PFSK-1 (cell line): ENCODE results near the gene OLFML1.

Experiments
- FOXP2 ChIP-seq: optimal IDR thresholded peaks from 2 replicates; pipeline ENCODE3; 2011; ENCODE audit warnings: borderline replicate concordance, control low read depth, inconsistent platforms; ENCODE audit not compliant: insufficient read depth; ENCODE audit errors: extremely low read length, extremely low read depth
- POLR2AphosphoS5 ChIP-seq: IDR thresholded peaks from 2 replicates; pipeline ENCODE4 v1.6.1; 2012; ENCODE audit warnings: low read depth, mild to moderate bottlenecking, control low read depth, low read length, moderate library complexity
- SIN3A ChIP-seq: IDR thresholded peaks from 2 replicates; pipeline ENCODE4 v1.6.1; 2012; ENCODE audit warnings: mild to moderate bottlenecking, low read length, moderate library complexity, borderline replicate concordance; ENCODE audit not compliant: insufficient read depth
- TAF1 ChIP-seq: IDR thresholded peaks from 2 replicates; pipeline ENCODE4 v1.6.1; 2012; ENCODE audit warnings: low read length, control low read depth, borderline replicate concordance; ENCODE audit not compliant: insufficient read depth
- TF ChIP-seq, protein P1 (sequence below), 2 experiments: IDR thresholded peaks; 2 replicates each; pipeline versions ENCODE4 v1.6.1 to v1.8.0; 2011 to 2012; ENCODE audit warnings: low read depth in 2 of 2, low read length in 2 of 2, control low read depth in 1 of 2, inconsistent platforms in 1 of 2, mild to moderate bottlenecking in 1 of 2, moderate library complexity in 1 of 2; ENCODE audit not compliant: insufficient read depth in 1 of 2

DNA sequence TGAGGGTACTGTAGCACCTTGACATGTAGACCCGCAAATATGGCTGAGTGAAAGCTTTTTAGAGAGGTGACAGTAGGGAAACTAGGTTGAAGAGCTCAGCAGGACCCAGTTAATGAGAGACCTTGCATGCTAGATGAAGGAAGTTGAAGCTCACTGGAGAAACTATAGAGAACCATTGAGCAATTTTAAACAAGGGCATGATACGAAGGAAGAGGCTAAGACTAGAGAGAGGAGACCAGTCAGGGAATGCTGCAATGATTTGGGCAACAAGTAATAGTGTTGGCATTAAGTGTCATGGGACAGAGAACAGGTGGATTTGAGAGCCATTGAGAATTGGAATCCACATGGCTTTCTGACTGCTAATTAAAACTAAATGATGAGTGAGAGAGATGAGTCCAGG is 4.1 kb downstream of the OLFML1 start:
- no peak for TF ChIP-seq POLR2AphosphoS5
- TF ChIP-seq, protein P1, sequence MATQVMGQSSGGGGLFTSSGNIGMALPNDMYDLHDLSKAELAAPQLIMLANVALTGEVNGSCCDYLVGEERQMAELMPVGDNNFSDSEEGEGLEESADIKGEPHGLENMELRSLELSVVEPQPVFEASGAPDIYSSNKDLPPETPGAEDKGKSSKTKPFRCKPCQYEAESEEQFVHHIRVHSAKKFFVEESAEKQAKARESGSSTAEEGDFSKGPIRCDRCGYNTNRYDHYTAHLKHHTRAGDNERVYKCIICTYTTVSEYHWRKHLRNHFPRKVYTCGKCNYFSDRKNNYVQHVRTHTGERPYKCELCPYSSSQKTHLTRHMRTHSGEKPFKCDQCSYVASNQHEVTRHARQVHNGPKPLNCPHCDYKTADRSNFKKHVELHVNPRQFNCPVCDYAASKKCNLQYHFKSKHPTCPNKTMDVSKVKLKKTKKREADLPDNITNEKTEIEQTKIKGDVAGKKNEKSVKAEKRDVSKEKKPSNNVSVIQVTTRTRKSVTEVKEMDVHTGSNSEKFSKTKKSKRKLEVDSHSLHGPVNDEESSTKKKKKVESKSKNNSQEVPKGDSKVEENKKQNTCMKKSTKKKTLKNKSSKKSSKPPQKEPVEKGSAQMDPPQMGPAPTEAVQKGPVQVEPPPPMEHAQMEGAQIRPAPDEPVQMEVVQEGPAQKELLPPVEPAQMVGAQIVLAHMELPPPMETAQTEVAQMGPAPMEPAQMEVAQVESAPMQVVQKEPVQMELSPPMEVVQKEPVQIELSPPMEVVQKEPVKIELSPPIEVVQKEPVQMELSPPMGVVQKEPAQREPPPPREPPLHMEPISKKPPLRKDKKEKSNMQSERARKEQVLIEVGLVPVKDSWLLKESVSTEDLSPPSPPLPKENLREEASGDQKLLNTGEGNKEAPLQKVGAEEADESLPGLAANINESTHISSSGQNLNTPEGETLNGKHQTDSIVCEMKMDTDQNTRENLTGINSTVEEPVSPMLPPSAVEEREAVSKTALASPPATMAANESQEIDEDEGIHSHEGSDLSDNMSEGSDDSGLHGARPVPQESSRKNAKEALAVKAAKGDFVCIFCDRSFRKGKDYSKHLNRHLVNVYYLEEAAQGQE (IDR thresholded peaks at IDR 0.05; ENCODE audit: insufficient read depth in 1 of 2, low read depth in 2 of 2, low read length in 2 of 2) = no peak
- TF ChIP-seq TAF1 = no peak
- TF ChIP-seq SIN3A = no peak
- no peak for TF ChIP-seq FOXP2
